HG03045 (cell line): ENCODE results near the gene NDUFB5.

Experiments
- ATAC-seq: cut with Tn5 transposase; IDR thresholded peaks from one replicate; pipeline ENCODE4 v1.9.1; 2021; ENCODE audit warnings: mild to moderate bottlenecking, moderate library complexity; ENCODE audit not compliant: unreplicated experiment

NDUFB5 gene

DNA sequence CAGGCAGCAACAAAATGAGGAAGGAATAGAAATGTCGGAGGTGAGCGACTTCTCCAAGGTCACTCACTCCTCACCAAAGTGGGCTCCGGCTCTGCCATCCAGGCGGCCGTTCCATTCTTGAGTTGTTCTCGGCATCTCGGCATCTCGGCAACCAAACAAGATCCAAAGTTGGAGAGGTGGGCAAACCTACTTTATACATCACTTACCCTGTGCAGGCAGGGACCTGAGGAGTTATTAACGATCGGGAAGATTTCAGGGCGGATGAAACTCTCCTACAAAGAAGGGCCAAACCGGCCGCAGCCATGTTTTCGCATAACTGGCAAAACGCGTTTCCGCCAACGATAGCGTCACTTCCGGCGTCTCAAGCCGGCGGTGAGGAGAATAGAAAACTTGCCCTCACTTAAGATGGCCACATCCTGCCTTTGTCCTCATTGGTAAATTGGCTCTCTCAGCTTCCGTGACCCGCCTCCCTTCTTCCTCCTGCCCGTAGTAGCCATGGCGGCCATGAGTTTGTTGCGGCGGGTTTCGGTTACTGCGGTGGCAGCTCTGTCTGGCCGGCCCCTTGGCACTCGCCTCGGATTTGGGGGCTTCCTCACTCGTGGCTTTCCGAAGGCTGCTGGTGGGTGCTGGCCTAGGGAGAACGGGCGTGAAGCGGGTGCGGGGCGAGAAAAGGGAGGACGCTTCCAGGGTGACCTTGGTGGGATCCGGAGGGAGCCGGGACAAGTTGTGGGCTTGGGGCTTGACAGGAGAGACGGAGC, at the start of gene NDUFB5, which contains the start of gene MRPL47:
Gene NDUFB5, plus strand, starts transcription at position 474 of the 758 bp plus-strand sequence. Its CDS starts 22 bp downstream, at position 496.
Gene MRPL47, minus strand, starts transcription at position 318 of the 758 bp plus-strand sequence. Its CDS starts 14 bp downstream, at position 304.
- ATAC-seq: peak; percentile 98

DNA sequence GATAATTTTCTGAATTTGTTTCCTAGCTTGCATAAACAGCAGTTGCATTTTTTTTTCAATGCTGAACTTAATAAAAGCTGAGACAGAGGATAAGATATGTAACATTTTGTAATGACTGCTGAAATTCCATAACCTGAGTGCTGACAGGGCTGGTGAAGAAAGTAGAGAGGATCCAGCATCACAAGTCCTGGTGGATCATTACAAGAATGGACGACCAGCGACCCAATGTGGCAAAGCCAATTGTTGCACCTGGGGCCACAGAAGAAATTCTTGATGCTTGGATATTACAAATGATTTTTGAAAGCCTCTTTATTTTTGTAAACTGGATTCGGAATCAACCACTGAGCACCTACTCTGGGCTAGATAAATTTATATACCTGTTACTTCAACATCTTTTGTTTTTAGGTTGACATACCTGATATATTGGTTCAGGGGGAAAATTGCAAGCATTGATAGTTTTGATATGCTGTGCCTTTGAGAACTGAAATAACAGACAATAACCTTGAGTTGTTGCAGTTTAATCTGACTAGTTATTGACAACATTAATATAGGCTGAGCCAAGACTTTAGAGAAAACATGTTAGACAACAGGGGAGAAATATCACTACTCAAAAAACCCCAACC, 45.7 kb upstream of the NDUFB5 start:
- no peak for ATAC-seq

DNA sequence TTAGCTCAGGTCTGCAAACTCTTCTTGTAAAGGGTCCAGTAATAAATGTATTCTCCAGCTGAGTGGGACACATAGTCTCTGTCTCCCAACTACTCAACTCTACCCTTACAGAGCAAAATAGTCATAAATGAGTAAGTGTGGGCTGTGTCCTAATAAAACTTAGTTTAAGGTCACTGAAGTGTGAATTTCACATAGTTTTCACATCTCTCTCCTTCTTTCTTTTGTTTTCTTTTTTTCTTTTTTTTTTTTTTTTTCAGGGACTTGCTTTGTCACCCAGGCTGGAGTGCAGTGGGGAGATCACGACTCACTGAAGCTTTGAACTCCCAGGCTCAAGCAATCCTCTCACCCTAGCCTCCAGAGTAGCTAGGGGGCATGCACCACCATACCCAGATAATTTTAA, 43.8 kb upstream of the NDUFB5 start:
- no peak for ATAC-seq

GRCh38 chr3:179562591-179563270, 41.9 kb upstream of the NDUFB5 start, which contains the start of gene ACTL6A:
TSS of gene ACTL6A (plus strand) at chr3:179562926. CDS start at chr3:179563093, 167 bp downstream.
- ATAC-seq: peak; percentile 98

DNA sequence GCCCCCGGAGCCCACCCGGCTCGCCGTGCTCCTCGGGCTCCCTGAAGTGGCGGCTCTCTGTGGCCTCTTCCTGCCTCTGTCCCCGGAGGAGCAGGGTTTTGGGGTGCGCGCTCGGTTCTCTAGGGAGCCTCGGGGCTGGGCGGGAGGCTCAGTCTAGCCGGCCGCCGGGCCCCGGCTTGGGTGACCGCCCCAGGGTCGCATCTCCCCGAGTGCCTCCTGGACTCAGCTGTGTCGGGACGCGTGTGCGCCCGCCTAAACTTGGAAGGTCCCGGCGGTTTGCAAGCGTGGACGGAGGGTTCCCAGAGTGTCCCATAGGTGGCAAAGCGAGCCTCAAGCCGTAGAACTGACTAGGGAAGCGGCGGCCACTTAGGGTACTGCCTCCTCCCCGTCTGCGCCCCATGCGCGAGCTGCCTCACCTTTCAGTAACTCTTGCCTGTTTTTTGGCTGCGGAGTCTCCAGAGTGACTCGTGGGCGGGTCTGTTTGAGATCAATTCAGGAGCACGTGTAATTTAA, 41.3 kb upstream of the NDUFB5 start:
- peak; percentile 49 for ATAC-seq

DNA sequence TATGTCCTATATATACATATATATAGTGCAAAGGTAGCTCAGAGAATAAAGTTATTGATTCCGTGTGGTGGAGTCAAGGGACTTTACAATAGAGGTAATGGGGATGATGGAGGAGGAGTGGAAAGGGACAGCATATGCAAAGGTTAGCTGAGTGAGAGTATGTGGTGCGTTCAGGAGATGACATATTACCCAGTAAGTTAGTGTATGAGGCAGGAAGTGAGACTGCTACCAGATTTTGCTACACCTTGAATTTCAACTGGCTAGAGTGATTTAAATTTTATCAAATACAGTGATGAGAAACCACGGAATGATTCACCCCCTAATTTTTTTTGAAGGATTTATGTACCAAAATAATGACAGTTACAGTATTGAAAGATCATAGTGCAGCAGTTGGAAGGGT, 39.1 kb upstream of the NDUFB5 start:
- ATAC-seq: no peak

DNA sequence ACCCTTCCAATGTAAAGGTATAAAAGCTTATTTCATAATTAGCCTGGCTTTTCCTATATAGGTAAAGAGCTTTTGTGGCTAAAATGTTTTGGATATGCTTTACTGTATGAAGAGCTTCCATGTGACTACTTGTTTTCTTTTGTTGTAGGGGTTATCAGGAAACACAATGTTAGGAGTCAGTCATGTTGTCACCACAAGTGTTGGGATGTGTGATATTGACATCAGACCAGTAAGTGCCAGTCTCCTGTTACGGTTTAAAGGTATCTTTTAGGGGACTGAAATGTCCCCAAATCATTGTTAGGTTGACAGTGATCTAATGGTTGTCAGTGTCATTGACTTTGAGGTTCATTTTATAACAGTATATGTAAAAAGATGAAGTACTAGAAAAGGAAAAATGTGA, 23.6 kb upstream of the NDUFB5 start:
- no peak for ATAC-seq

GRCh38 chr3:179589143-179589542, 15.5 kb upstream of the NDUFB5 start:
- peak; percentile 69 for ATAC-seq

- ATAC-seq: no peak
Observed at GRCh38 chr3:179590669-179591068, 13.9 kb upstream of the NDUFB5 start.

DNA sequence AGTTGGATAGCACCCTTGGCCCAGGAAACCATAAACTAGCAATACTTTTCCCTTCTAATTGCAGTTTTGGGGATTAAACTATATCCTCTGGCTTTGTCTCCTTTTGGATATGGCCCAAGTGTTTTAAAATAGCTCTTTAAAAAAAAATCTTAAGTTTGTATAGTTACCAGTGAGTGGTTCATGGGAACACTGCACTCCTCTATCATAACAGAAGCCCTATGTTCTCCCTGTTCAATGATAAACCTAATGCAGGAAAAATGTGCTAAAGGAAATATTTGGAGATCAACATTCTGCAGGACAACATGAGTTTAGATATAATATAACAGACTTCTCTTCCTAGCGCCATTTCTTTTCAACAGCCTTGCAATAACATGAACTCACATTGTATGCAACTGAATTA, 13.3 kb upstream of the NDUFB5 start:
- ATAC-seq: no peak

DNA sequence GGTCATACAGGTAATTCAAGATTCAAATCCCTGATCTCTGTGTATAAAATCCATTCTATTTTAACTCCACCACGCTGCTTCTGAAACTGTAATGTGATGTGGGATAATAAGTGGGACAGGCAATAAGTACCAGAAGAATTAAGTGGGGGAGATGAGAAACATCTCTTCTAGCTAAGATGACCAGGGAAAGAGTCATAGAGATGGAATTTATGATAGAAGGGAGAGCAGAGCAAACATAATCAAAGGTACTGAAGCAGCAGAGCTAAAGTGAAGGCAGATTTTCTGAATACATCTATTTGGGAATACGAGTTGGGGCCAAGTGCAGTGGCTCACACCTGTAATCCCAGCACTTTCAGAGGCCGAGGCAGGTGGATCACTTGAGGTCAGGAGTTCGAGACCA, 5.1 kb upstream of the NDUFB5 start:
- ATAC-seq: no peak

GRCh38 chr3:179603321-179603720, 1.3 kb upstream of the NDUFB5 start:
- ATAC-seq: no peak

DNA sequence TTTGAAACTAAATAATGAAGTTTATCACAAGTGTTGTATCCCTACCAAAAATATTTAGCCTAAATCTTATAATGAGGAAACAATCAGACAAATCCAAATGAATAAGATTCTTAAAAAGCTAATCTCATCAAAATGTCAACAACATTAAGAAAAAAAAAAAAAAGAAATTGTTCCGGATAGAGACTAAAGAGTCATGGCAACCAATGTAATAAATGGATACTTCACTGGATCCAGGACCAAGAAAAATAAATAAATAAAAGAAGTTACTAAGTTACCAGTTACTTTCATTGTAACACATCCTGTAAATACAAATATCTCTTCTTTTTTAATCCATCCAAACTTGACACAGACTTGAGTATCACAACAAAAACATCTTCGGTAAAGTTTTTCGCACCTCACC, 763 bp upstream of the NDUFB5 start:
- ATAC-seq: no peak

GRCh38 chr3:179606534-179607085, 2.0 kb downstream of the NDUFB5 start:
- ATAC-seq: no peak

GRCh38 chr3:179608931-179609720, 4.5 kb downstream of the NDUFB5 start:
- peak; percentile 52 for ATAC-seq

- no peak for ATAC-seq
Observed at GRCh38 chr3:179610066-179610465, 5.5 kb downstream of the NDUFB5 start.

DNA sequence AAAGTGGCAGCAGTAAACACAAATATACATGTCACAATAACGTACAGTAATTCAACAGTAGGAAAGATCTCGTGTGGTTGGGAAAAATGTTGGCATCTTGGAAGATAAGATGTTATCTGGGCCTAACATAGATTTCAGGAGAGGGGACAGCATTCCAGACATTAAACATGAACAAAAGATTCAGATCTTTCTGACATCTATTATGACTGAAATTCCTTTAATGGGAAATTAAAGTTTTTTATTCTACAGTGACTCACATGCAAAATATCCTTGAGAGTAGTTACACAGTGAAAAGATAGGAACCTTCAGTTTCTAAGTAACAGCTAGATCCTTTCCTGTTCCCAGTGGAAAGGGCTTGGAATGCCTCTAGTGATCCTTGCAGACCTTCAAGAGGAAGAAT, 9.2 kb downstream of the NDUFB5 start:
- no peak for ATAC-seq

DNA sequence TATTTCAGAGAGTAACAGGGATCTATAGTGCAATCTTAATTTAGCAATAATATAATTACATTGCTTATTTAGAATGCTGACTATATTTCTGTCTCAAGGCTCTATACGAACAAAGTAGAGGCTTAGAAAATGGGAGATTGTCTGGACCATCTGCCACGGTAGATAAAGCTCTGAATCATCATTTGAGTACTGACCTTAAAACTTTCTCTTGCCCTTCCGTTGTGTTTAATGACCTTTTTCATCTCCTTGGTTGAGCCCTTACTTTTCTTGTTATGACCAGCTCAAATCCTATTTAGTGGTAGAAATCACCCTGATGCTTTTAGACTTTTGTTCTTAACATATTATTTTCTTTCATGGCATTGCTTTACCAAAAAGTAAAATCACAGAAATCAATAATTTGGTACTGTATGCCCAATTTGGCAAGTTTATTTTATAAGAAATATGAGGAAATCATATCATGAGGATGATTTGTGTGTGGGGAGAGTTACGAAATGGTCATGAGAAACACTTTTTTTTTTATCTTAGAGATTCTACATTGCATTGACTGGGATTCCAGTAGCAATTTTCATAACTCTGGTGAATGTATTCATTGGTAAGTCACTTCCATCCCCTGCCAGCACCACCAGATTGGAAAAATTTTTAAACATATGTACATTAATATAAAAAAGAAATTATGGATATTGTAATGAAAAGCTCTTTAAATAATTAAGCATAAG, 11.0 kb downstream of the NDUFB5 start:
- no peak for ATAC-seq

DNA sequence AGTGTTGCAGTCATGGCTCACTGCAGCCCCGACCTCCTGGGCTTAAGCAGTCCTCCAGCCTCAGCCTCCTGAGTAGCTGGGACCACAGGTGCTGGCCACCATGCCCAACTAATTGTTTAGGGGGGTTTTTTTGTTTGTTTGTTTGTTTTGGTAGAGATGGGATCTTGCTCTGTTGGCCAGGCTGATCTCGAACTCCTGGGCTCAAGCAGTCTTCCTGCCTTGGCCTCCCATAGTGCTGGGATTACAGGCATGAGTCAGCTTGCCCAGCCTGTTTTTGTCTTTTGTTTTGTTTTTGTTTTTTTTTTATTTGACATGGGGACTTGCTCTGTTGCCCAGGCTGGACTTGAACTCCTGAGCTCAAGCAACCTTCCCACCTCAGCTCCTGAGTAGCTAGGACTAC, 17.4 kb downstream of the NDUFB5 start:
- ATAC-seq: no peak

GRCh38 chr3:179624451-179624850, 19.9 kb downstream of the NDUFB5 start:
- no peak for ATAC-seq
